ENCODE data around the gene MAPRE2. TPM values are rescaled to one million over a fixed set of nuclear protein-coding genes. Genes with fewer than 3 reads are reported as not detected.

MAPRE2 gene
- total RNA-seq, 1 experiment from 2014 or later = 29.4 TPM

DNA sequence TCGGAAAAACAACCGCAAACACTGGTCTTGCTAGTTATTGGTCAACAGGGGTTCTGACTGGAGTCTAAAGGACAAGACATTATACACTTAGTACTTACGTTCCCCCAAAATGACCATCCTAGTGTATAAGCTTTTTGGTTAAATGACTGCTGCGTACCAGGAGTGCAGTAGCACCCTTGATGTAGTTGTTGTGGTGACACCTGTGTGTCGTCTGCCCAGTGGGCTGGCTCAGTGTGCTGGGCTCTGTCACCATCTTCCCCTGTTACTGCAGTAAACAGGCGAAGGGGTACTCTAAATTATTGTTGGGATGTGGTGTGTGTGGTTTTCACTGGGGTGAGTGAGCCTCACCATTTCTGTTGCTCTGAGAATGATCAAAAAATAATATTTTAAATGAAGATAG is 76.2 kb downstream of the MAPRE2 start:
- H4K91ac ChIP-seq (ENCODE audit: insufficient read length, low read depth, low read length) = no peak overlapping the region
- H3K79me1 ChIP-seq (ENCODE audit: insufficient read depth, low read depth, low read length, poor library complexity, severe bottlenecking) = no peaks in the 10 kb centered on the region
- H3K27me3 ChIP-seq (ENCODE audit: insufficient read depth, low read length) = no peaks in the 10 kb centered on the region
- H2BK12ac ChIP-seq (ENCODE audit: insufficient read length, low read depth, low read length) = no peak overlapping the region
- H3K4me3 Mint-ChIP-seq = no peak overlapping the region
- H3K4me2 ChIP-seq (ENCODE audit: insufficient read depth, insufficient read length, low read length) = no peak overlapping the region
- no peak overlapping the region for H2BK120ac ChIP-seq (ENCODE audit: low read depth, low read length, poor library complexity, severe bottlenecking)
- H2BK5ac ChIP-seq (ENCODE audit: insufficient read length, low read length) = no peak overlapping the region
- no peak overlapping the region for H3K18ac ChIP-seq (ENCODE audit: insufficient read length, low read depth, low read length)
- H3K9ac ChIP-seq (ENCODE audit: extremely low read depth, insufficient read length, low read length) = no peak overlapping the region
- WGBS (ENCODE audit: extremely low coverage, insufficient read length, low lambda C conversion rate) = no CpG with 5 or more reads among the region's 6 CpGs
- no peak overlapping the region for H2BK20ac ChIP-seq (ENCODE audit: low read depth, low read length, poor library complexity, severe bottlenecking)
- no peak overlapping the region for H3K27ac ChIP-seq (ENCODE audit: insufficient read length, low read depth, low read length)
- no peak overlapping the region for H4K8ac ChIP-seq (replicated peaks; ENCODE audit: insufficient read length, low read depth, low read length)
- no peak overlapping the region for H3K27ac Mint-ChIP-seq
- no peak overlapping the region for H3K4ac ChIP-seq (ENCODE audit: low read depth, low read length)
- 0 out of 7 replicates have a peak, but pooled peaks cover 0 to 2% (median 0%) of the 10 kb centered on the region in 3 experiments for H3K36me3 Mint-ChIP-seq (ENCODE audit: insufficient read depth in 1 of 3, low read depth in 3 of 3)
- no peaks in the 10 kb centered on the region for H3K27me3 Mint-ChIP-seq (ENCODE audit: low read depth)
- no peak overlapping the region for H4K5ac ChIP-seq (ENCODE audit: insufficient read length, low read depth, low read length)
- H3K14ac ChIP-seq (ENCODE audit: insufficient read depth, low read length) = no peak overlapping the region
- H3K9me3 Mint-ChIP-seq = no peaks in the 10 kb centered on the region
- no peak overlapping the region for H3K23ac ChIP-seq (ENCODE audit: insufficient read length, low read depth, low read length)
- no peaks in the 10 kb centered on the region for H3K79me2 ChIP-seq (ENCODE audit: insufficient read depth, low read length)
- H3K4me1 Mint-ChIP-seq = peaks cover 11 to 15% of the 10 kb centered on the region in 2 experiments
- H4K20me1 ChIP-seq (ENCODE audit: control insufficient read depth, insufficient read depth, insufficient read length) = no peaks in the 10 kb centered on the region
- H3K23me2 ChIP-seq (ENCODE audit: insufficient read length, low read depth, low read length, poor library complexity, severe bottlenecking) = no peaks in the 10 kb centered on the region
- no peaks in the 10 kb centered on the region for H3K9me3 ChIP-seq (ENCODE audit: control insufficient read depth, low read depth, low read length)
- TF ChIP-seq, protein P1, sequence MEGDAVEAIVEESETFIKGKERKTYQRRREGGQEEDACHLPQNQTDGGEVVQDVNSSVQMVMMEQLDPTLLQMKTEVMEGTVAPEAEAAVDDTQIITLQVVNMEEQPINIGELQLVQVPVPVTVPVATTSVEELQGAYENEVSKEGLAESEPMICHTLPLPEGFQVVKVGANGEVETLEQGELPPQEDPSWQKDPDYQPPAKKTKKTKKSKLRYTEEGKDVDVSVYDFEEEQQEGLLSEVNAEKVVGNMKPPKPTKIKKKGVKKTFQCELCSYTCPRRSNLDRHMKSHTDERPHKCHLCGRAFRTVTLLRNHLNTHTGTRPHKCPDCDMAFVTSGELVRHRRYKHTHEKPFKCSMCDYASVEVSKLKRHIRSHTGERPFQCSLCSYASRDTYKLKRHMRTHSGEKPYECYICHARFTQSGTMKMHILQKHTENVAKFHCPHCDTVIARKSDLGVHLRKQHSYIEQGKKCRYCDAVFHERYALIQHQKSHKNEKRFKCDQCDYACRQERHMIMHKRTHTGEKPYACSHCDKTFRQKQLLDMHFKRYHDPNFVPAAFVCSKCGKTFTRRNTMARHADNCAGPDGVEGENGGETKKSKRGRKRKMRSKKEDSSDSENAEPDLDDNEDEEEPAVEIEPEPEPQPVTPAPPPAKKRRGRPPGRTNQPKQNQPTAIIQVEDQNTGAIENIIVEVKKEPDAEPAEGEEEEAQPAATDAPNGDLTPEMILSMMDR (conservative IDR thresholded peaks at IDR 0.05) = no peak
- H3T11ph ChIP-seq (ENCODE audit: low read length) = no peak overlapping the region
- no peak overlapping the region for H2BK15ac ChIP-seq (ENCODE audit: low read depth, low read length)
- no peaks in the 10 kb centered on the region for H3K4me1 ChIP-seq (ENCODE audit: insufficient read depth, low read length)
- H2AK5ac ChIP-seq (ENCODE audit: insufficient read length, low read length) = no peak overlapping the region
- no peak for DNase-seq
- H3K56ac ChIP-seq (ENCODE audit: insufficient read length, low read depth, low read length) = no peak overlapping the region
- H2AFZ ChIP-seq (ENCODE audit: low read length) = no peak overlapping the region

All from H9 (cell line).